ENCODE measurements around the gene WNT2B.

GRCh38 chr1:112515311-112516009 lies 6.7 kb downstream of the WNT2B start:
- TF ChIP-seq CTCF (IDR thresholded peaks at IDR 0.05) = no peak
- TF ChIP-seq ZNF138 (CRISPR knock-in tag; conservative IDR thresholded peaks at IDR 0.05) = no peak
- no peak for TF ChIP-seq NR2C2 (CRISPR knock-in tag; IDR thresholded peaks at IDR 0.05)
- TF ChIP-seq AFF4 (CRISPR knock-in tag; IDR thresholded peaks at IDR 0.05; ENCODE audit: borderline replicate concordance) = no peak
- TF ChIP-seq FOXK1 (CRISPR knock-in tag; IDR thresholded peaks at IDR 0.05) = no peak
- no peak for TF ChIP-seq ATF2 (CRISPR knock-in tag; IDR thresholded peaks at IDR 0.05; ENCODE audit: borderline replicate concordance, low read depth)
- TF ChIP-seq USF2 (CRISPR knock-in tag; IDR thresholded peaks at IDR 0.05) = no peak
- TF ChIP-seq MYBL2 (CRISPR knock-in tag; IDR thresholded peaks at IDR 0.05) = no peak
- no peak for TF ChIP-seq ATF3 (CRISPR knock-in tag; conservative IDR thresholded peaks at IDR 0.05)
- no peak for TF ChIP-seq GTF2I (CRISPR knock-in tag; conservative IDR thresholded peaks at IDR 0.05)
- no peak for TF ChIP-seq ZBTB43 (CRISPR knock-in tag; IDR thresholded peaks at IDR 0.05)

Measured in WTC11 (cell line).